Ascending aorta (tissue), 2 donors: ENCODE results near the gene SREBF1. TPM values are rescaled to one million over a fixed set of nuclear protein-coding genes. Genes with fewer than 3 reads are reported as not detected.

Source experiments
- DNase-seq, 2 donors: peaks; one replicate each; pipeline ENCODE4 v3.0.0-alpha.2; 2019; ENCODE audit warnings: low spot score in 2 of 2
- H3K27ac ChIP-seq, 2 donors: fragments of 200-600 bp; sonication (generic); one replicate each; pipeline ENCODE4 v1.5.1; 2016 to 2017; ENCODE audit warnings: mild to moderate bottlenecking in 1 of 2
- H3K27me3 ChIP-seq: fragments of 200-600 bp; sonication (generic); one replicate; pipeline ENCODE4 v1.5.1; 2017
- H3K36me3 ChIP-seq, 2 donors: fragments of 200-600 bp; sonication (generic); one replicate each; pipeline ENCODE4 v1.5.1; 2016
- H3K4me1 ChIP-seq, 2 donors: fragments of 200-600 bp; sonication (generic); one replicate each; pipeline ENCODE4 v1.5.1; 2016 to 2017; ENCODE audit warnings: mild to moderate bottlenecking in 1 of 2
- H3K4me3 ChIP-seq, 2 donors: fragments of 200-600 bp; sonication (generic); one replicate each; pipeline ENCODE4 v1.5.1; 2016 to 2017; ENCODE audit warnings: mild to moderate bottlenecking in 1 of 2
- H3K9me3 ChIP-seq, 2 donors: fragments of 200-600 bp; sonication (generic); one replicate each; pipeline ENCODE4 v1.5.1; 2016
- intact Hi-C: fragments of 100-400 bp; cut with DNase I; formaldehyde crosslinking; loops from one replicate; pipeline ENCODE4 v1.15.1; 2023
- total RNA-seq: library from RNA; depleted of rRNA; stranded (reverse); fragments of >200 nt; gene quantifications from one replicate; pipeline ENCODE4 v1.1.0, GENCODE V29; 2016
- TF ChIP-seq, protein P1 (sequence below), 3 experiments: fragments of 200-600 bp in 2 of 3; fragments of 450-650 bp in 1 of 3; sonication (generic) in 2 of 3; IDR thresholded peaks; one replicate each; pipeline ENCODE4 v1.5.1; 2016 to 2019; ENCODE audit warnings: antibody characterized with exemption in 3 of 3, mild to moderate bottlenecking in 1 of 3, moderate library complexity in 1 of 3

Gene SREBF1
- total RNA-seq, 1 donor from 2014 or later, result 141 TPM

DNA sequence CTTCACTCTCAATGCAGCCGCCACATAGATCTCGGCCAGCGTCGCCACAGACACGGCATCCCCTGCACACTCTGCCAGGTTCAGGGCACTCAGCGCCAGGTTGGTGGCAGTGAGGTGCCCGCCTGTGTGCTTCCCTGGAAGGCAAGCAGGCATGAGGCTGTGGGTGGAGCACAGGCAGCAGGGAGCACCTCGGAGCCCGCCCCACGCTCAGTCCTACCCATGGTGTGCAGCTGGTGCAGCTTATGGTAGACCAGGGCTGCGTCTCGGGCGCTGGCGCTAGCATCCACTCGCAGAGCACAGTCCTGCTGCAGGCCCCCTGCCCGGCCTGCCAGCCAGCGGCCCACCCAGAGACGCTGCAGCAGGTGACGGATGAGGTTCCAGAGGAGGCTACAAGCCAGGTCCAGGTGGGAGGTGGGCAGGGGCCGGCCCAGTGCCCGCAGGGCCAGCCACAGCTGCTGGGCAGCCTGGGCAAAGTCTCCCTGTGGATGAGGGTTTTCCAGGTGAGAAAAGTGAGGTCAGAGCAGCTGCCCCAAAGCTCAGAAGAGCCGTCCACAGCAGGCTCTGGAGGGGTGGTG lies 20.5 kb downstream of the SREBF1 start:
- TF ChIP-seq, protein P1, sequence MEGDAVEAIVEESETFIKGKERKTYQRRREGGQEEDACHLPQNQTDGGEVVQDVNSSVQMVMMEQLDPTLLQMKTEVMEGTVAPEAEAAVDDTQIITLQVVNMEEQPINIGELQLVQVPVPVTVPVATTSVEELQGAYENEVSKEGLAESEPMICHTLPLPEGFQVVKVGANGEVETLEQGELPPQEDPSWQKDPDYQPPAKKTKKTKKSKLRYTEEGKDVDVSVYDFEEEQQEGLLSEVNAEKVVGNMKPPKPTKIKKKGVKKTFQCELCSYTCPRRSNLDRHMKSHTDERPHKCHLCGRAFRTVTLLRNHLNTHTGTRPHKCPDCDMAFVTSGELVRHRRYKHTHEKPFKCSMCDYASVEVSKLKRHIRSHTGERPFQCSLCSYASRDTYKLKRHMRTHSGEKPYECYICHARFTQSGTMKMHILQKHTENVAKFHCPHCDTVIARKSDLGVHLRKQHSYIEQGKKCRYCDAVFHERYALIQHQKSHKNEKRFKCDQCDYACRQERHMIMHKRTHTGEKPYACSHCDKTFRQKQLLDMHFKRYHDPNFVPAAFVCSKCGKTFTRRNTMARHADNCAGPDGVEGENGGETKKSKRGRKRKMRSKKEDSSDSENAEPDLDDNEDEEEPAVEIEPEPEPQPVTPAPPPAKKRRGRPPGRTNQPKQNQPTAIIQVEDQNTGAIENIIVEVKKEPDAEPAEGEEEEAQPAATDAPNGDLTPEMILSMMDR (IDR thresholded peaks at IDR 0.05), result no peak
- Histone ChIP-seq H3K4me3 (no peak overlapping the region), H3K4me1 (no peaks in the 10 kb centered on the region), H3K36me3 (peaks cover 29 to 38% of the 10 kb centered on the region in 2 donors), H3K9me3 (no peaks in the 10 kb centered on the region), H3K27ac (no peak overlapping the region), H3K27me3 (no peaks in the 10 kb centered on the region)
- no peak for DNase-seq
- intact Hi-C loops, result no loop called here

GRCh38 chr17:17815436-17816200 lies 21.2 kb downstream of the SREBF1 start:
- Histone ChIP-seq H3K27ac (no peak overlapping the region), H3K27me3 (no peaks in the 10 kb centered on the region), H3K4me1 (peaks cover 0 to under 1% of the 10 kb centered on the region in 2 donors), H3K36me3 (peaks cover 29 to 38% of the 10 kb centered on the region in 2 donors), H3K4me3 (no peak overlapping the region), H3K9me3 (no peaks in the 10 kb centered on the region)
- no peak for DNase-seq
- TF ChIP-seq, protein P1 (IDR thresholded peaks at IDR 0.05), result no peak
- intact Hi-C loops, result loop anchor here (2.0 kb wide), 1 partner anchor 103 kb away; no protein-coding TSS in a partner anchor

DNA sequence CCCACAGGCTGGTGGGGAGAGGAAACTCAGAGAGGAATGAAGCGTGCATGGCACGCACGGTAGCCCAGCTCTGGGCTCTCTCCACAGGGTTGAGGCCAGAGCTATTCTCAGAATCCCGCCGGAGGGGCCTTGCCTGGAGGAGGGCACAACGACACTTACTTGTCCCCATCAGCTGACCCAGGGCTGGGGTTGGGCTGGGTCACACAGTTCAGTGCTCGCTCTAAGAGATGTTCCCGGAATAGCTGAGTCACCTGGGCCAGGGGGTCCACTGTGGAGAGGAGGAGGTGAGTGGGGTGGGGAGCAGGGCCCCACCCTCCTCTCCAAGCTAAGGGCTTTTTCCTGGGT lies 21.8 kb downstream of the SREBF1 start:
- peaks cover 28 to 38% of the 10 kb centered on the region in 2 donors for H3K36me3 ChIP-seq
- no peak overlapping the region for H3K27ac ChIP-seq
- no peaks in the 10 kb centered on the region for H3K9me3 ChIP-seq
- intact Hi-C loops, result loop anchor here (2.0 kb wide), 1 partner anchor 104 kb away; no protein-coding TSS in a partner anchor
- no peak overlapping the region for H3K4me3 ChIP-seq
- no peak for DNase-seq
- TF ChIP-seq, protein P1 (IDR thresholded peaks at IDR 0.05), result no peak
- H3K27me3 ChIP-seq, result no peaks in the 10 kb centered on the region
- peaks cover 0 to 2% of the 10 kb centered on the region in 2 donors for H3K4me1 ChIP-seq

GRCh38 chr17:17814162-17815061 lies 22.4 kb downstream of the SREBF1 start:
- Histone ChIP-seq H3K36me3 (peaks cover 23 to 38% of the 10 kb centered on the region in 2 donors), H3K9me3 (no peaks in the 10 kb centered on the region), H3K4me1 (peaks cover 0 to 2% of the 10 kb centered on the region in 2 donors), H3K4me3 (no peak overlapping the region), H3K27me3 (no peaks in the 10 kb centered on the region), H3K27ac (no peak overlapping the region)
- DNase-seq, result no peak
- TF ChIP-seq, protein P1 (IDR thresholded peaks at IDR 0.05), result no peak
- intact Hi-C loops, result loop anchor here (2.0 kb wide), 1 partner anchor 104 kb away; no protein-coding TSS in a partner anchor

DNA sequence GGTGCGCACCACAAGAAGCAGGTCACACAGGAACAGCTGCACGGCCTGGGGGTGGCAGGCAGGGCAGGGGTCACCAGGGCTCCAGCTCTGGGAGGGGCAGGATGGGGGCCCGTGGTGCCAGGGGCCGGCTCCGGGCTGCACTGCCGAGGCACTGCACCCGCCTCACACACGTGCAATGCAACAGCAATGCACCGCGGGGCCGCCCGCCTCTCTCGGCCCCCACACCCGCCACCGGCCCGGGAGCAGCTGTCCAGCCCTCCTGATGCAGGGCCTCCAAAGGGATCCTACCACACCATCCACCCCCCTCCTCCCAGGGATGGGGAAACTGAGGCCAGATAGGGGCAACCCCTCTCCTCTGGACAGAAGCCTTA lies 23.1 kb downstream of the SREBF1 start:
- no peak for DNase-seq
- Histone ChIP-seq H3K9me3 (no peaks in the 10 kb centered on the region), H3K27ac (no peak overlapping the region), H3K27me3 (no peaks in the 10 kb centered on the region), H3K4me1 (peaks cover 0 to 2% of the 10 kb centered on the region in 2 donors), H3K4me3 (no peak overlapping the region), H3K36me3 (peaks cover 16 to 38% of the 10 kb centered on the region in 2 donors)
- intact Hi-C loops, result loop anchor here (2.0 kb wide), 2 partner anchors 105 to 219 kb away; no protein-coding TSS in a partner anchor
- TF ChIP-seq, protein P1 (IDR thresholded peaks at IDR 0.05), result no peak
